GM21825 (cell line): ENCODE measurements around the gene SEPHS1.
"Not testable (repeated sequence)": the region's sequence is repeated elsewhere in the genome, so short reads cannot be mapped to it uniquely, and the experiment has no call there.

ENCODE experiments used
- ATAC-seq: cut with Tn5 transposase; IDR thresholded peaks from one replicate; pipeline ENCODE4 v1.9.1; 2021; ENCODE audit warnings: mild to moderate bottlenecking, moderate library complexity; ENCODE audit not compliant: unreplicated experiment

The SEPHS1 gene

DNA sequence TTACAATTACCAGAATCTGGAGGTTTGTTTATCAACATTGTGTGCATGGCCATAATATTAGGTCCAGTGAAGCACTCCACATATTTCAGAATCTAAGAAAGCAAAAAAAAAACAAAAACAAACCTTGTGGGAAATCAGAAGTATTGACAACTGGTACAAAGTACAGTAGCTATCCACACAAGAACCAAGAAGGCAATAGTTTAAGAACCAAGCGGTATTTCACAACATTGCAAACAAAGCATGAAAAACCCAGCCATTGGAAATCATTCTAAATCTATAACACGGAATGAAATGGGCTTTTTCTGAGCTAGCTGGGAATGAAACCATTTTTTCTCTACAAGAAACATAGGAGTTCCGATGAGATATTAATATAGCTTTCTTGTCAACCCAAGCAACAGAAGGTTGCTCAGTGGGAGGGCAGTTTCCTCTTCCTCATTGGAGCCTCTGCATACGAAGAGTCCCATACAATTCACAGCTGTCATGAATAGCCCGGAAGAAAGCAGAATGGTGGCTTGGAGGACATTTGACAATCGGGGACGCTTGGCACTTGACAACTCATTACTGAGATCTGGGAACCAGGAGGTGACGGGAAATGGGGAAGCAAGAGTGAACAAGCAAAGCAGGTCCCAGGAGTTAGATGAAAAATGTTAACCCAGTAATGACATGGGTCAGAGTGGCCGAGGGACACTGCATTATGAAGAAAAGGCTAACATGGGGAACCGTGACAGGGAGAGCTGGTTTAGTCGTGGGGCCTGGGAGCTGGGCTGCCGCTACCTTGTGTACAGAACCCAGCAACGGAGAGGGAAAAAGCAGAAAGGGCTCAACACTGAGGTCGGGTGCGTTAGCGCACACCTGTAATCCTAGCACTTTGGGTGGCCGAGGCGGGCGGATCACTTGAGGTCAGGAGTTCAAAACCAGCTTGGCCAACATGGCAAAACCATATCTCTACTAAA is 56.0 kb downstream of the SEPHS1 start:
- no peak for ATAC-seq

DNA sequence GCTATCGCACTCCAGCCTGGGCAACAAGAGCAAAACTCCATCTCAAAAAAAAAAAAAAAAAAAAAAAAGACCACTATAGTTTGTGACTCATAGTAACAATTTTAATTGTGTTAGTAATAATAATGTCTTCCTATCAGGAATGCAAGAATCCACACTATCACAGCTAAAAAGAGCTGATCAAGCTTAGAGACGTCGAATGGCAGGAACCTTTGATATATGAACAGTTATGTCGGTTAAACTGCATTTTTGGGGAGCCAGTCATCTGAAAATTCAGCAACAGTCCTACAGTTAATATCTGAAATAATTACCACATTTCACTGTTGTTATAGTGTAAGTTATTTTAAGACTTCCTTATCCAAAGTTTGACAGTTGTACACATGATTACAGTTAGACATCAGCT is 57.0 kb downstream of the SEPHS1 start:
- no peak for ATAC-seq

DNA sequence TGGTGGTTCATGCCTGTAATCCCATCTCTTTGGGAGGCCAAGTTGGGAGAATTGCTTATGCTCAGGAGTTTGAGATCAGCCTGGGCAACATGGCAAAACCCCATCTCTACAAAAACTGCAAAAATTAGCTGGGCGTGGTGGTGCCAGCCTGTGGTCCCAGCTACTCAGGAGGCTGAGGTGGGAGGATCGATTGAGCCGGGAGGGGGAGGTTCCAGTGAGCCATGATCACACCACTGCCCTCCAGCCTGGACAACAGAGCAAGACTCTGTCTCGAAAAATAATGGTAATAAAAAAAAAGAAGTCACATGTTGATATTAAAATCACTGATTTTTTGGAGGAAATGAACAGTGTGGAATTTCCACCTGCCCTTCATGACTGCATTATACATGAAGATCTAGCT is 64.0 kb downstream of the SEPHS1 start:
- ATAC-seq: no peak

DNA sequence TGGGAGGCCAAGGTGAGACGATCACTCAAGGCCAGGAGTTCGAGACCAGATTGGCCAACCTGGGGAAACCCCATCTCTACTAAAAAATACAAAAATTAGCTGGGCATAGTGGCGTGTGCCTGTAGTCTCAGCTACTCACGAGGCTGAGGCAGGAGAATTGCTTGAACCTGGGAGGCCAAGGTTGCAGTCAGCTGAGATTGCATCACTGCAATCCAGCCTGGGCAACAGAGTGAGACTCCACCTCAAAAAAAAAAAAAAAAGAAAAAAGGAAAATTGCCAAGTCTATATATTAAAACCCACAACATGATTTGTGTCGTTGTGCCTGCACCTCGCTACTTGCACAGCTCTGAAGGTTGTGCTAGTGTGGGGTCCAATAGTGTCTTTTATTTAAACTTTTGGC is 65.7 kb downstream of the SEPHS1 start:
- ATAC-seq: not testable (repeated sequence)

DNA sequence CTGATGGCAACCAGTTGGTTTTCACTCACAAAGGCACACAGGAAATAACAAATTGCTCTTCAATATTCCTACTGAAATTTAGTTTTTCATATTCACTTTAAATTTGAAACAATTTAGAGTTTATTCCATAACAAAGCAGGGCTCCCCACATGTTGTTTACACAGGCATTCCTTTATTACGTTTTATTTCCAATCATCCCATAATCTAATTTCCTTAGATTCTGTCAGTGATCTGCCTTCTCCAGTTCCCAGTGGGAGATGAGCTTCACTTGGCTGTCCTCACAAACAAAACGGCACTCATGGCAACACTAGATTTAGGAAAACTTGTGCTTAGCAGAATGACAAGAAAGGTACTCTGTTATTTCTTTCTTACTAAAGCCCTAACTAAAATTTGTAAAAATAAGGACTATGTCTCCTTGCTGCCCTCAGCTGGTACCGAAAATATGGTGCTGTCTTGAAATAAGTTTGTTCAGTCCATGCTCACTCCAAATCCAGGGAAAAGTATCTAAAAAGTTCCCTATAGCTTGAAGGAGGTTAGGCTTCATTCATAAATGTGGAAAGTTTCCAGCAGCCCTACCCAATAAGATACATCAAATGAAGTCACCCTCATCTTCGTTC is 71.2 kb downstream of the SEPHS1 start:
- ATAC-seq: no peak

DNA sequence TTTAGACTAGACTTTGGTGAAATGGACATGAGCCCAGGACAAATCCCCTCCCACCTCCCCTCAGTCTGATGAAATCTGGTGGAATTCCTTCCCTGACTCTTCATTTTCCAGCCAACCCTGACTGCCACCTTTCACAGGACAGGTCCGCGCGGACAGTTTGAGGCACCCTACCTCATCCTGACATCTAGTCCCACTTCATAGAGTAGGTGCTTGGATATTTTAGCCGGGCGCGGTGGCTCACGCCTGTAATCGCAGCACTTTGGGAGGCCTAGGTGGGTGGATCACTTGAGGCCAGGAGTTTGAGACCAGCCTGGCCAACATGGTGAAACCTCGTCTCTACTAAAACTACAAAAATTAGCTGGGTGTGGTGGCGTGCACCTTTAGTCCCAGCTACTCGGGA is 71.9 kb downstream of the SEPHS1 start:
- ATAC-seq: not testable (repeated sequence)

DNA sequence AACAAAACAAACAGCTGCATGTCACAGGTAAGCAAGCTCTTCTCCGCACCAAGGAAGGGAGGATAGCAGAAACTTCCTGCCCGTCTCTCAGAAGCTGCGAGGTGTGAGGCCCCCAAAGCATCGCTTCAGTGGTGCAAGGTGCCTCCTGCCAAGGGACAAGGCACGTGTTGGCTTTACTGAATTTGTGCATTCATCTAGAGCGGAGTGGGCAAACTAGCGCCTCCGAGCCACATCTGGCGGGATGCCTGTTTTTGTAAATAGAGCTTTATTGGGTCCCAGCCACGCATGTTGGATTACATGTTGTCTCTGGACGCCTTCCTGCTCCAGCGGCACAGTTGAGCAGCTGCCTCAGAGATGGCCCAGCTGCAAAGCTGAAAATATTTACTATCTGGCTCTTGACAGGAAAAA is 75.9 kb downstream of the SEPHS1 start:
- no peak for ATAC-seq

DNA sequence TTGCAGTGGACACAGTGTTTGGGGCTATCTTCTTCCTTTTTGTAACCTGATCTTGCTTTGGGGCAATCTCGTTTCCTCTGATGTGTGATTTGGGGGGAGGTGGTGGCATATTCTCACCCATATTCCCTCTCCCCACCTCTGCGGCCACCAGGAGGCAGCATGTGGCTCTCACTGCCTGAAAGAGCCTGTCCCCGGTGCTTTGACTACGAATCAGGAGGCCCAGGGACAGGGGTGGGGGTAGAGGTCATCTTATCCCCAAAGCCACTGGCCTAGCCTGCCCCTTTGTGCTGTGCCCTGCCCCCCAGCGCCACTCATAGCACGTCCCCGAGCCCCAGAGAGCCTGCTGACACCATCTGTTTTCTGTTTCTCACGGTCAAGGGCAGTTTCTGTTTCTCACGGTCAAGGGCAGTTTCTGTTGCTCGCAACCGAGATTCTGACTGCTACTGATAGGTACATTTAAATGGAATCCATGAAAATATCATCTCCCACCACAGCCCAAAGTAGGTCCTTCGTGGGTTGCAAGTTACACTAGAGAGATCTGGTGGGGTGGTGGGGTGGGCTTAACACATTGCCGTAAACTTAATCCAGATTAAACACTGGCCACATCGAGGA is 76.4 kb downstream of the SEPHS1 start:
- no peak for ATAC-seq

DNA sequence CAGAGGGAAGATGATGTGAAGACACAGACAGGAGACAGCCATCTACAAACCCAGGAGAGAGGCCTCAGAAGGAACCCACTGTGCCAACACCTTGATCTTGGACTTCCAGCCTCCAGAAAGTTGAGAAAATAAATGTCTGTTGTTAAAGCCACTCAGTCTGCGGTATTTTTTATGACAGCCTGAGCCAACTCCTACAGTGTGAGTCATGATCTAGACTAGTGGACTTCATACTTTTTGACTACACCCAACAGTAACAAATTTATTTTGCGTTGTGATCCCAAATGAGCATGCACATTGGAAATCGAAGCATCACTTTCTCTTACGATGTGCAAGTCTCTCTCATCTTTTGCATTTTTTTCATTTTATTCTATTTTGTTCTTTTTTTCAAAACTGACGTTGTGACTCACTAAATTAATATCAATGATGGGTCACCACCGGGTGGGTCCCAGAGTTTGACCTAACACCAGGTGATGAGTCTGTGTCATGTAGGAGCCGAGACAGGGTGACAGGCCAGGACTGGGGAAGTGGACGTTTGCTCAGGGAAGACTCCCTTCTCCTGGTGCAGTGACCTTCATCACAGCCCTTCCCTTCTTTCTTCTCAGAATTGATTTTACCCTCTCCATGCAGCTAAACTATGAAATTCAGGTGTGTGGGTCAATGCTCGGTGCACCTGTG is 77.1 kb downstream of the SEPHS1 start:
- no peak for ATAC-seq

DNA sequence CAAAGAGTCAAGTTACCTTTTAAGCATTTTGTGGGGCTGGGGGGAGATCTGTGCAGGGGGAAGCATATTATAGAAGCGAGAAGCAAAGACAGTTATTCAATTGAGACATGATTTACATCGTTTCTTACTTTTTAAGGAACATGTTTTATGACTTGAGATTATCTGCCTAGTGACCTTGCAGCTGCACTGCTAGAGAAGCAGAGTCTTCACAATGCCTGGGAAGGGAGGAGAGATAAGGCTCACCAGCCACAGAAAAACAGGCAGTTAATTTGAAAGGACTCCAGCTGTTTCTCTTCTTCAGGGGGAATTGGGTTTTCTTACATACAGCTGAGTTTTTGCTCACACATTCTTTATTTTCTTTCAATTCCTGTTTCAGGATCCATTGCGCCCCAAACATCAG is 79.3 kb downstream of the SEPHS1 start:
- no peak for ATAC-seq

DNA sequence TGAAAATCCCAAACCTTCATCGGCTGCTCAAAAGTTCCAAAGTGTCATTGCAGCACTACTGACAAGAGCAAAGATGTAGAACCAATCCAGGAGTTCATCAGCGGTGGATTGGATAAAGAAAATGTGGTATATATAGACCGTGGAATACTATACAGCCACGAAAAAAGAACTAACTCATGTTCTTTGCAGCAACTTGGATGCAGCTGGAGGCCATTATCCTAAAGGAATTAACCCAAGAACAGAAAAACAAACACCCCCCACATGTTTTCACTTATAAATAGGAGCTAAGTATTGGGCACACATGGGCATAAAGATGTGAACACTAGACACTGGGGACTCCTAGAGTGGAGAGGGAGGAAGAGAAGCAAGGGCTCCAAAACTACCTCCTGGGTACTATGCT is 79.8 kb downstream of the SEPHS1 start:
- ATAC-seq: no peak
